Spleen (tissue), 7 donors: ENCODE results near the gene SERINC4.

Experiments used
- CTCF ChIP-seq, 11 experiments: fragments of 200-600 bp in 7 of 11; fragments of 450-650 bp in 4 of 11; sonication (generic) in 4 of 11; IDR thresholded peaks in 8 of 11; conservative IDR thresholded peaks in 3 of 11; 1 replicate in 7 of 11; 2 replicates in 4 of 11; pipeline versions ENCODE4 v1.4.0 to v1.8.0; 2016 to 2021; ENCODE audit warnings: antibody characterized with exemption in 11 of 11, inconsistent platforms in 4 of 11, mild to moderate bottlenecking in 1 of 11
- POLR2A ChIP-seq, 3 donors: fragments of 450-650 bp; IDR thresholded peaks; one replicate each; pipeline ENCODE4 v1.5.1; 2017; ENCODE audit warnings: antibody characterized with exemption in 3 of 3, mild to moderate bottlenecking in 1 of 3
- POLR2AphosphoS5 ChIP-seq, 3 donors: sonication (generic); formaldehyde crosslinking; IDR thresholded peaks; one replicate each; pipeline ENCODE4 v1.5.1; 2017; ENCODE audit warnings: antibody characterized with exemption in 3 of 3
- donor health status: DM: no; HTN: no; CAD: no; lungs with moderate emphysema.
- donor health status: DM: no; HTN: no; CAD: no.
- donor health status: DM: no; HTN: no; CAD: no.

- TF ChIP-seq CTCF (IDR thresholded peaks at IDR 0.05 in 8 of 11, conservative IDR thresholded peaks at IDR 0.05 in 3 of 11): no peak
- no peak for TF ChIP-seq POLR2A (IDR thresholded peaks at IDR 0.05)
- TF ChIP-seq POLR2AphosphoS5 (IDR thresholded peaks at IDR 0.05): no peak
Measured at GRCh38 chr15:43779016-43779415, 21.0 kb downstream of the SERINC4 start.
